SH-SY5Y (cell line): Measurements from ENCODE around the gene MCAT.

Experiments used
- GATA2 ChIP-seq: IDR thresholded peaks from 2 replicates; pipeline ENCODE4 v1.6.1; 2011; ENCODE audit warnings: mild to moderate bottlenecking, low read depth, low read length
- GATA3 ChIP-seq: IDR thresholded peaks from 2 replicates; pipeline ENCODE4 v1.6.1; 2011; ENCODE audit warnings: low read depth, mild to moderate bottlenecking, low read length, moderate library complexity

Gene MCAT

DNA sequence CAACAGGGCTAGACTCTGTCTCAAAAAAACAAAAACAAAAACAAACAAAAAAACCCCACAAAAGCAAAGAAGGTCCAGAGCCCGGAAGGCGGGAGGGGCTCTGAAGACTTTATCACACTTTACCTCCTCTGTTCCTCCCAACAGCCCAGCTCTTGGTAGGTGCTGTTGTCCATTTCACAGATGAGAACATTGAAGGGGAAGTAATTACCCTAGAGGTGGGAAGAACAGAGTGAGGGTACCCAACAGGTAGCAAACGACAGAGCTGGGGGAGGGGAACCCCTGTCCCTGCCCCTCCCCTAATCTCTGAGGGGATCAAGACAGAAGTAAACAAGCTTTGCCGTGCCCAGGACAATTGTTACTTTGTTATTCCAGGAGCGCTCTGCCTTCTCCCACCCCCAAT lies 33.7 kb downstream of the MCAT start:
- TF ChIP-seq GATA3 (no peak), GATA2 (no peak)

DNA sequence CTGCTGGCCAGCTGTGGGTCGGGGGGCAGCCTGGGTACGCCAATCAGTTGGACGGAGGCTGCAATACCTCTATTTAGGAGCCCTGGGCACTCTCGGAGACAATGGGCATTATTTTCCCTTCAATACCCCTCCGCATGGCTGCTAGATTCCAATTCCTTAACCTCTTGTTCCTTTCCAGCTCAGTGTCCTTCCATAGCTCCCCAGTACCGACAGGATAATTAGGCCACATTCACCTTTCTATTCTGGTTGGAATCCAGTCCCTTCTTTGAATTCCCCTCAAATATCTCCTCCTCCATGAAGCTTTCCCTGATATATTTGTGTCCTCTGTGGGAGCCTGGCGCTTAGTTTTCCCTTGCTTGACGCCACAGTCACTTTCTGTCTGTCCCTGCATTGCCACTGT lies 36.9 kb downstream of the MCAT start:
- TF ChIP-seq GATA2 (no peak), GATA3 (no peak)

DNA sequence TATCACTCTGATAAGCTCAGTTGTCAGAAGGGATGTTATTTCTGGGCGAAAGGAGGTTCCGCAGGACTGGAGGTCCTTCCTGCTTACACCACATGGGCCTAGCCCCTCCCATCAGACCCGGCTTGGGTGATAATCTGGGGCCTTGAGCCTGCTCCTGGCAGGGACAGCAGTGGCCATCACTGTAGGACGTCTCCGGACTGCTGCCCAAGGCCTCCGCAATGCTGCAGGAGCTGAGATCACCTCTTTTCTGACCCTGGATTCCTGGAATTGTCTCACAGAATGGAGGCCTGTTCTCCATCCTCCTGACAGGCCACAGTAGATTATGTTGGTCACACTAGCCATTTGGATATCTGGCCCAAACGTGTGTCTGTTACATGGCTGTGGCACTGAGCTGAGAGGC lies 41.9 kb downstream of the MCAT start:
- no peak for TF ChIP-seq GATA2
- TF ChIP-seq GATA3 = no peak

DNA sequence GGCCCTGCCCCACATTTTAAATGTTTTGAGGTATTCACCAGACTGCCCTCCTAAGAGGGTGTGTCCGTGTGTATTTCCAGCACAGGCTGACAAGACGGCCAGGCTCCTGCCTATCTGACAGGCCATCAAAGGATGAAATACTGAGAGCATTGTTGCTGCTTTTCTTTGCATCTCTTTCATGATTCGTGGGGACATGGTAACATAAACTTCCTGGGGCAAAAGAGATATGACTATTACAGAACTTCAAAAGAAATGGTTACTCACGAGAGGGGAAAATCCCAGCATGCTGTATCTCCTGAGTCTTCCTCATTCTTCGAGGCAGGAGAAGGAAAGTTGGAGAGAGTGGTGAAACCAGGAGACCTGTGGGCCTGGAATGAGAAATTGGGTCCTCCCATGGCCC lies 43.0 kb downstream of the MCAT start:
- TF ChIP-seq GATA2 (no peak), GATA3 (no peak)

DNA sequence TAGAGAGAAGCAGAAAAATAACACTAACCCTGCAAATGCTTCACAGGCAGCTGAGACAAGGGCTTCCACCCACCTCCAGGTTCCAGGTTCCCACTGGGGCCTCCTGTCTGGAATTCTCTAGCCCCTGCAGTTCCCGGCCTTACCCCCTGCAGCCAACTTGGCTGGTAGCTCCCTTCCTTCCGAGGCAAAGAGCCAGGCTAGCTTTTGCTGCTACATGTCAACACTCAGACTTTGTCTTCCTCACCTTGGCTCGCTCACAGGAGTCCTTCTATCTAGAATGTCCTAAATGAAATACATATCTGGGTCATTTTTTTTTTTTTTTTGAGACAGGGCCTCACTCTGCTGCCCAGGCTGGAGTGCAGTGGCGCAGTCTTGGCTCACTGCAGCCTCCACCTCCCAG lies 44.1 kb downstream of the MCAT start:
- TF ChIP-seq GATA3 = no peak
- TF ChIP-seq GATA2 = no peak

DNA sequence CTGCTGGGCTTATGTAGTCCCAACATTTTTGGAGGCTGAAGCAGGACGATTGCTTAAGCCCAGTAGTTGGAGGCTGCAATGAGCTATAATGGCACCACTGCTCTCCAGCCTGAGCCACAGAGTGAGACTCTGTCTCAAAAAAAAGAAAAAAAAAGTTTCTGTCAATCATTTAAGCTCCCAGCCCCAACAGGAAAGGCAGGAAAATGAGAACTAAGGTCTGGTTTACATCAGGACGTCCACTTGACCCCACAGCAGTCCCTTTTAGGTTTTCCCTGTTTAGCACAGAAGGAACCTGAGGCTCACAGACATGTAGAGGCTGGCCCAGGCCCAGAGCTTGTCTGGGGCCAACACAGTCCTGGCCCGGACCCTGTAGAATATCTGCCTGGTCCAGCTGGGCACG lies 44.8 kb downstream of the MCAT start:
- no peak for TF ChIP-seq GATA3
- no peak for TF ChIP-seq GATA2

DNA sequence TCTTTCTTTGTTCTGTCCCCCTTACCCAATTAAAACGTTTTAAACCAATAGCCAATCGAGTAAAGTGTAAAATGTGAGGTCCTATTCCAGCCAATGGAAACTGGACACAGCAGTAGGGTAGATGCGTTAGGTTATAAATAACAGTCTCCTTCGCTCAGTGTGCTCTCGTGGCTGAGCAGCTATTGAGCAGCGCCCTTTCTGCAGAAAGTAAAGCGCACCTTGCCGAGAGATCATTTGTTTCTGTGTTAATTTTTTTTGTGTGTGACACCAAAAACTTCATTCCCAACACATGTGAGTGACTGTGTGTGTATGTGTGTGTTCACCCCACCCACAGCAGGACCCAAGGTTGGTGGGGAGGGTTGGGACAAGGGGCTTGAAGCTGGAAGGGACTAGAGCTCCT lies 46.8 kb downstream of the MCAT start:
- TF ChIP-seq GATA2 = no peak
- no peak for TF ChIP-seq GATA3

DNA sequence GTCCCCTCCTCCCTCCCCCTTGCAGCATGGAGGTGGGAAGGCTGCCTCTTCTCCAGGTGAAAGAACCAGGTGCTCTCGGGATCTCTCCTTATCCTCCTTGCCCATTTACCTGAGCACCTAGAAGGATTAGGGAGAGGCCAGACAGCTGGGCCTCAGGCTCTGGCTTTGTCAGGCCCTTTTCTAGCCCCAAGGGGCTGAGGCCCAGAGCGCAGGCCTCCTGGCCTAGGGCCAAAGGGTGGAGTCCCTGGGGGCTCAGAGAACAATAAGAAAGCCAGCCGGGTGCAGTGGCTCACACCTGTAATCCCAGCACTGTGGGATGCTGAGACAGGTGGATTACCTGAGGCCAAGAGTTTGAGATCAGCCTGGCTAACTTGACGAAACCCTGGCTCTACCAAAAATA lies 48.6 kb downstream of the MCAT start:
- TF ChIP-seq GATA2 (no peak), GATA3 (no peak)

DNA sequence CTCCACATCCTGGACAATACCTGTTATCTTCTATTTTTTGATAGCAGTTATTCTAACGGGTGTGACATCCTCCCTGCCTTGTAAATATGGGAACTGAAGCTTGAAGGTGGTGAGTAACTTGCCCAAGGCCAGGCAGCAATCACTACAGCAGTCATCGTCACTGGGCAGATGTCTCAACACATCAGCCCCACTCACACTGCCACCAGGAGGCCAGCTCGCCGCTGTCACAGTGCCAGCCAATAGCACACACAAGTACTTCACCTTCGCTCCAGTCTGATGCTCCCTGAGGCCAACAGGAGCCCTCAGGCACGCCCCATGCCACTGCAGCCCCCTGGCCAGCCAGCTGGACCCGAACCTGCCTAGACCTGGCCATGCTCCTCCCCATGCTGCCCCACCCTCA lies 49.1 kb downstream of the MCAT start:
- TF ChIP-seq GATA3 = no peak

DNA sequence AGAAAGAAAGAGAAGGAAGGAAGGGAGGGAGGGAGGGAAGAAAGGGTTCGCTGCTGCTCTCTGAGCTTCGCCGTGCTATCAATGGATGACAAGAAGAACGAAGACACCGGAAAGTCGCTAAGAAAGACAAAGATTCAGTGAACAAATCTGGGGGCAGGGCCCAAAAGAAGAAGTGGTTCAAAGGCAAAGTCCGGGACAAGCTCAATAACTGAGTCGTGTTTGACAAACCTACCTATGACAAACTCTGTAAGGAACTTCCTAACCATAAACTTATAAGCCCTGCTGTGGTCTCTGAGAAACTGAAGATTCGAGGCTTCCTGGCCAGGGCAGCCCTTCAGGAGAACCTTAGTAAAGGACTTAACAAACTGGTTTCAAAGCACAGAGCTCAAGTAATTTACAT lies 51.1 kb downstream of the MCAT start:
- no peak for TF ChIP-seq GATA2
- no peak for TF ChIP-seq GATA3

DNA sequence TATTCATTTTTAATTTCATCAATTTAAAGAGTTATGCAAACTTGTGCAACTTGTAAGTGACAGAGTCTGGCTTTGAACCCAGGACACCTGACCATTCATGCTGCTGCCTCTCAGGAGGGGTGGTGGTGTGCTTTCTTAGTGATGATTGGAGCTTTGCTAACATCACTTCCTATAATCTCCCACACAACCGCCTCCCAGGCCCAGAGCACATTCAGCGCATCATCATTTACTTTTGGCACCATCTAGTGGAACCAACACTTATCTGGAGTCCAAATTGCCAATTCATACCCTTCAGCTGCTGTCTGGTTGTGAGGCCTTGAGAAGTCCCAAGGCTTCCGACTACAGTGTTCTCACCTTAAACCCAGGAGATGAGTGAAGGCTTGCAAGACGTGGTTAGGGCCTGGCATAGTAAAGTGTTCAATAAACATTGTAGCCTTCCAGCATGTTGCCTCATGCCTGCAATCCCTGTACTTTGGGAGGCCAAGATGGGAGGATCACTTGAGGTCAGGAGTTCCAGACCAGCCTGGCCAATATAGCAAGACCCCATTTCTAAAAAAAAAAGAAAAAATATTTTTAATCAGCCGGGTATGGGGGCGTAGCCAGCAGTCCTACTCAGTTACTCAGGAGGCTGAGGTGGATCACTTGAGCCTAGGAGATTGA lies 52.9 kb downstream of the MCAT start:
- TF ChIP-seq GATA2 = no peak
- no peak for TF ChIP-seq GATA3

DNA sequence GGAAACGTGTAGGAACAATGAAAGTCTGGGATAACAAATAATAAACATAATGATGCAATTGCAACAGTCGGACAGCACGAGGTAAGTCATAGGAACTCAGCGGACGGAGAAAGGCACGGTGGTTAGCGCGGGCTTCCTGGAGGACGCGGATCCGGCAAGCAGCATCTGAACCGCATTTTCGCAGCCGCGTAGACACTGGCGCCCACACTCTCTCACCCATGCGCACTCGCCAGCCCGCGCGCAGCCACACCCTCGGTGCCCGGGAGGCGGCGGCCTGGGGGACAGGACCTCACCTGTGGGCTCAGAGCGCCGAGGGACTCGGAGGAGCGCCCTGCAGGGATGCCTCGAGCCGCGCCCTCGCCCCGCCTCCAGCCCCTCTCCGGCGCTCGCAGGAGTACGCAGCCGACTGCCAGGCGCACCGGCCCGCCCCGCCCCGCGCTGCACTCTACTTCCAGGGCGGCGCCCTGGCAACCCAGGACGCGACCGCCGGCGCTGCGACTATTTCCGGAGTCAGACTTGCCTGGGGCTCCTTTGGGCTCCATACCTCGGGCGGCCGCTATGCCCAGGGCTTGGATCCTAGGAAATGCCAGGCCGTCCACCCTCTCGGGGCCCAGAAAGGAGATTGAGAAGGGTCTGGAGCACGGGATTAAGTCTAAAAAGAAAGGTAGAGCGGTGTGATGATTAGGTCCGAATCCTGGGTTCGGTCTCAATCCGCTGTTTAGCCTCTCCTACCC lies 54.0 kb downstream of the MCAT start, which contains the start of gene TTLL1:
Gene TTLL1, minus strand, starts transcription at position 408 of the 734 bp plus-strand sequence. CDS start 13,805 bp downstream, outside the sequence.
- TF ChIP-seq GATA3 = no peak
- no peak for TF ChIP-seq GATA2

DNA sequence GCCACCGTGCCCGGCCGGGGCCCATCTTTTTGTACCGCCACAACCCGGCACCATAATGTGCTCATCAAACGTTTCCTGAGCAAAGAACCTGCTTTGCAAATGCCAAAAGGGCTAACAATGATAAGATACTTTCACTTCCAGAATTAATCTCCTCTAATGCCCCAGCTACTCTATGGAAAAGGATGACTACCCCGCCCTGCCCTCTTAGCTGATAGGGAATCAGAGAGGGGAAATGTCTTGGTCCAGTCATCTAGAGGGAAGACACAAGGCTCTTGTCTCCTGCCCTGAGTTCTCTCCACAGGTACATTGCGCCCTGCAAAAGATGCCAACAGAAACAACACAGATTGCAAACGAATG lies 54.6 kb downstream of the MCAT start:
- TF ChIP-seq GATA3 (no peak), GATA2 (no peak)

DNA sequence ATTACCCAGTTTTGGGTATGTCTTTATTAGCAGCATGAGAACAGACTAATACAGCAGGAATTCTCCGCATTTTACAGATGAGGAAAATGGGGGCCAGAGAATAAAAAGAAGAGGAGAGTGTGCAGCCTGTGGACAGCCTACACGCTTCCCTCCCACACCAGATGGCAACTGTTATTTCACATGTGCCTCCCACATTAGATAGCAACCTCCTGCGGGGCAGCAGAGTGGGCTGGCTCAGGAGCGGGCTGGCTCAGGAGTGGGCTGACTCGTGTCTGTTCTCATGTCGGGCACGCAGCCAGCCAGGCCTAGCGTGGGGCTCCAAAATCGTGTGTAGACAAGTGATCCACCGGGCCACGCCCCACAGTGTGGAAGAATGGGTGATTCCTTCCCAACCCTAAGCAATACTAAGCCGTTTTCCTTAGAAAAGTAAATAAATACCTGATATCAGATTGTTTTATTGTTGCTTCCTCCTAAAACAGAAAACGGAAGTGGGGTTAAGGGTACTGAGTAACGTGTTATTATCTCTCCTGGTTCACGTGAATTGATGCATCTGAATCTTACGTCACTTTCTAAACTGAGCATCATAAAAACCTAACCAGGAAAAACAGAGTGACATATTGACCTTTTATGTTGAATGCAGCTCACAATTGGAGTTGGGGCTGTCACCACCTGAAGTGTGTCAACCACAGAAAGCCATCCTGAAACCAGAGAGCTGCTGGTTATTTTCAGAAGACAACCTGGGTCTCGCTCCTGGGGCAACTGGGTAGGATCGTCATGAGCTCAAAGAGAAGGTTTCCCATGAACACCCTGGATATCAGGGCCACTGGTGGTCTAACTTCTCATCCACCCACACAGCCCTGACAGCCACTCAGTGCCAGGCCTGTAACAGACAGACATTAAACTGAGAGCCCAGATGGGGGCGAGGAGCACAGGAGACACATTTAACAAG lies 57.3 kb downstream of the MCAT start:
- TF ChIP-seq GATA3 (no peak), GATA2 (no peak)
